HepG2 (cell line): ENCODE results near the gene MMP19. TPM values are rescaled to one million over a fixed set of nuclear protein-coding genes. Genes with fewer than 3 reads are reported as not detected.

Source experiments
- GFI1 ChIP-seq: sonication (generic); formaldehyde crosslinking; IDR thresholded peaks from 2 replicates; pipeline ENCODE4 v1.5.0; 2020; ENCODE audit warnings: missing genetic modification reagents, mild to moderate bottlenecking, borderline replicate concordance
- KLF6 ChIP-seq: IDR thresholded peaks from 2 replicates; pipeline ENCODE4 v1.8.0; 2016; ENCODE audit warnings: missing biosample characterization, missing genetic modification reagents
- NFRKB ChIP-seq: fragments of 450-650 bp; IDR thresholded peaks from 2 replicates; pipeline ENCODE4 v1.6.1; 2017
- STAT5B ChIP-seq: sonication (generic); formaldehyde crosslinking; IDR thresholded peaks from 2 replicates; pipeline ENCODE4 v1.4.0; 2020; ENCODE audit warnings: missing genetic modification reagents
- WIZ ChIP-seq: sonication (generic); formaldehyde crosslinking; IDR thresholded peaks from 2 replicates; pipeline ENCODE4 v1.5.1; 2020; ENCODE audit warnings: mild to moderate bottlenecking, missing genetic modification reagents
- ZNF331 ChIP-seq: sonication (generic); formaldehyde crosslinking; IDR thresholded peaks from 2 replicates; pipeline ENCODE4 v1.4.0; 2020; ENCODE audit warnings: missing genetic modification reagents
- ZNF484 ChIP-seq: sonication (generic); formaldehyde crosslinking; IDR thresholded peaks from 2 replicates; pipeline ENCODE4 v1.5.1; 2020; ENCODE audit warnings: mild to moderate bottlenecking, low read depth, missing genetic modification reagents, borderline replicate concordance
- ZNF546 ChIP-seq: sonication (generic); formaldehyde crosslinking; conservative IDR thresholded peaks from 2 replicates; pipeline ENCODE4 v1.8.1; 2023; ENCODE audit warnings: mild to moderate bottlenecking, missing genetic modification reagents
- ZNF773 ChIP-seq: sonication (generic); formaldehyde crosslinking; IDR thresholded peaks from 2 replicates; pipeline ENCODE4 v1.4.0; 2020; ENCODE audit warnings: missing genetic modification reagents, borderline replicate concordance
- polyA plus RNA-seq, 8 experiments: library from polyadenylated mRNA; depleted of rRNA in 3 of 8; stranded (reverse) in 7 of 8; unstranded in 1 of 8; fragments of >200 nt; fragmentation: Illumina TruSeq in 4 of 8; extraction: Trizol in 4 of 8; gene quantifications; 2 replicates each; pipeline versions ENCODE4 v1.2.1 to v1.2.3, GENCODE V29; 2011 to 2016; ENCODE audit warnings: low read depth in 4 of 8, missing spikeins in 1 of 8, mixed read lengths in 1 of 8; ENCODE audit not compliant: insufficient read depth in 1 of 8
- total RNA-seq, 5 experiments: library from RNA; depleted of rRNA; stranded (reverse); fragments of >200 nt; fragmentation: Illumina TruSeq; extraction: Trizol; gene quantifications; 2 replicates each; pipeline ENCODE4 v1.2.3, GENCODE V29; 2016; ENCODE audit warnings: low read depth in 1 of 5
- TF ChIP-seq, protein P1 (sequence below): sonication (generic); formaldehyde crosslinking; IDR thresholded peaks from 2 replicates; pipeline ENCODE4 v1.5.0; 2020; ENCODE audit warnings: mild to moderate bottlenecking, missing genetic modification reagents
- TF ChIP-seq, protein P2 (sequence below): sonication (generic); formaldehyde crosslinking; IDR thresholded peaks from 2 replicates; pipeline ENCODE4 v1.5.1; 2020; ENCODE audit warnings: missing genetic modification reagents, mild to moderate bottlenecking, borderline replicate concordance
- TF ChIP-seq, protein P3 (sequence below): sonication (generic); formaldehyde crosslinking; IDR thresholded peaks from 2 replicates; pipeline ENCODE4 v1.5.0; 2020; ENCODE audit warnings: mild to moderate bottlenecking, missing genetic modification reagents
- TF ChIP-seq, protein P4 (sequence below): sonication (generic); formaldehyde crosslinking; IDR thresholded peaks from 2 replicates; pipeline ENCODE4 v1.4.0; 2020; ENCODE audit warnings: missing genetic modification reagents
- TF ChIP-seq, protein P5 (sequence below): sonication (generic); formaldehyde crosslinking; IDR thresholded peaks from 2 replicates; pipeline ENCODE4 v1.8.1; 2023; ENCODE audit warnings: mild to moderate bottlenecking, missing genetic modification reagents

The MMP19 gene
- total and polyA plus RNA-seq, 2 of the 13 experiments (the other 11 are each of a cell fraction or from before 2014, with no cell fraction given): 0.07 to 0.08 TPM

DNA sequence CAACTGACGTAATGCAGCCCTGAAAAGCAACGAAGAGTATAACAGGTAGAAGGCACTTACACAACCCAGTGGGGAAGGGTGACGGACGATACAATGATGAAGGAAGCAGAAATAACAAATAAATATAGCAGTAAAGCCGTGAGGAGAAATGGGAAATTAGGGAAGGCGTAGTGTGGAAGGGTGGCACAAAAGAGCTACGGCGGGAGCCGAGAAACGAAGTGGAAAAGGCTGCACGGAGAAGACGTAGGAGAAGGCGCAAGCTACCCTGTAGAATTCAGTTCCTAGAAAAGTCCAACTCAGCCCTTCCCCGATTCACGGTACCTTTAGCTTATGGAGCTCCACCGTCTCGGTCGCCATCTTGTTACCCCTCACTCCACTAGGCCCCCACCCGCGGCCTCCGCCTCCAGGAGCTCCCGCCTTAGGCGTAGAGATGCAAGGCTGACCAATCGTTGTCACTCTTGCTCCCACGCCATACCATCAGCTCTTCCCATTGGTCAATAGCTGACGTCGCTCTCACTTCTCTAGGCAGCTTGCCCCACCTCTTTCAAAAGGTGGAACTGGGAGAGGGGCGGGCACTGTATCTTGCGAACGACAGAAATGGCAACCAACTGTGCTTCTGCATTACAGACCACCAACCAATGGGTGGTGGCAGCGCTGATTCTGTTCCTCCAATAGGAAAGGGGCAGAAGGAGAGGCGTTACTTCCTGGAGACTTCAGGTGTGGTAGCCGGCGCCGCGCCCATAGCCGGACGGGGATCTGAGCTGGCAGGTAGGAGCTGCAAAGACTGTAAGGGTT is 25.2 kb downstream of the MMP19 start, which contains the start of the genes ORMDL2 and SARNP (continued):
- TF ChIP-seq, protein P1, sequence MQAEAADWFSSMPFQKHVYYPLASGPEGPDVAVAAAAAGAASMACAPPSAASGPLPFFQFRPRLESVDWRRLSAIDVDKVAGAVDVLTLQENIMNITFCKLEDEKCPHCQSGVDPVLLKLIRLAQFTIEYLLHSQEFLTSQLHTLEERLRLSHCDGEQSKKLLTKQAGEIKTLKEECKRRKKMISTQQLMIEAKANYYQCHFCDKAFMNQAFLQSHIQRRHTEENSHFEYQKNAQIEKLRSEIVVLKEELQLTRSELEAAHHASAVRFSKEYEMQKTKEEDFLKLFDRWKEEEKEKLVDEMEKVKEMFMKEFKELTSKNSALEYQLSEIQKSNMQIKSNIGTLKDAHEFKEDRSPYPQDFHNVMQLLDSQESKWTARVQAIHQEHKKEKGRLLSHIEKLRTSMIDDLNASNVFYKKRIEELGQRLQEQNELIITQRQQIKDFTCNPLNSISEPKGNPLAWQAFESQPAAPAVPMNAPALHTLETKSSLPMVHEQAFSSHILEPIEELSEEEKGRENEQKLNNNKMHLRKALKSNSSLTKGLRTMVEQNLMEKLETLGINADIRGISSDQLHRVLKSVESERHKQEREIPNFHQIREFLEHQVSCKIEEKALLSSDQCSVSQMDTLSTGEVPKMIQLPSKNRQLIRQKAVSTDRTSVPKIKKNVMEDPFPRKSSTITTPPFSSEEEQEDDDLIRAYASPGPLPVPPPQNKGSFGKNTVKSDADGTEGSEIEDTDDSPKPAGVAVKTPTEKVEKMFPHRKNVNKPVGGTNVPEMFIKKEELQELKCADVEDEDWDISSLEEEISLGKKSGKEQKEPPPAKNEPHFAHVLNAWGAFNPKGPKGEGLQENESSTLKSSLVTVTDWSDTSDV (CRISPR knock-in tag): no peak
- no peak for TF ChIP-seq ZNF773 (CRISPR knock-in tag)
- TF ChIP-seq, protein P2, sequence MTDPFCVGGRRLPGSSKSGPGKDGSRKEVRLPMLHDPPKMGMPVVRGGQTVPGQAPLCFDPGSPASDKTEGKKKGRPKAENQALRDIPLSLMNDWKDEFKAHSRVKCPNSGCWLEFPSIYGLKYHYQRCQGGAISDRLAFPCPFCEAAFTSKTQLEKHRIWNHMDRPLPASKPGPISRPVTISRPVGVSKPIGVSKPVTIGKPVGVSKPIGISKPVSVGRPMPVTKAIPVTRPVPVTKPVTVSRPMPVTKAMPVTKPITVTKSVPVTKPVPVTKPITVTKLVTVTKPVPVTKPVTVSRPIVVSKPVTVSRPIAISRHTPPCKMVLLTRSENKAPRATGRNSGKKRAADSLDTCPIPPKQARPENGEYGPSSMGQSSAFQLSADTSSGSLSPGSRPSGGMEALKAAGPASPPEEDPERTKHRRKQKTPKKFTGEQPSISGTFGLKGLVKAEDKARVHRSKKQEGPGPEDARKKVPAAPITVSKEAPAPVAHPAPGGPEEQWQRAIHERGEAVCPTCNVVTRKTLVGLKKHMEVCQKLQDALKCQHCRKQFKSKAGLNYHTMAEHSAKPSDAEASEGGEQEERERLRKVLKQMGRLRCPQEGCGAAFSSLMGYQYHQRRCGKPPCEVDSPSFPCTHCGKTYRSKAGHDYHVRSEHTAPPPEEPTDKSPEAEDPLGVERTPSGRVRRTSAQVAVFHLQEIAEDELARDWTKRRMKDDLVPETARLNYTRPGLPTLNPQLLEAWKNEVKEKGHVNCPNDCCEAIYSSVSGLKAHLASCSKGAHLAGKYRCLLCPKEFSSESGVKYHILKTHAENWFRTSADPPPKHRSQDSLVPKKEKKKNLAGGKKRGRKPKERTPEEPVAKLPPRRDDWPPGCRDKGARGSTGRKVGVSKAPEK (CRISPR knock-in tag): no peak
- 0 out of 2 replicates have a peak, but pooled peaks have one; percentile 31 for TF ChIP-seq ZNF331
- TF ChIP-seq, protein P3, sequence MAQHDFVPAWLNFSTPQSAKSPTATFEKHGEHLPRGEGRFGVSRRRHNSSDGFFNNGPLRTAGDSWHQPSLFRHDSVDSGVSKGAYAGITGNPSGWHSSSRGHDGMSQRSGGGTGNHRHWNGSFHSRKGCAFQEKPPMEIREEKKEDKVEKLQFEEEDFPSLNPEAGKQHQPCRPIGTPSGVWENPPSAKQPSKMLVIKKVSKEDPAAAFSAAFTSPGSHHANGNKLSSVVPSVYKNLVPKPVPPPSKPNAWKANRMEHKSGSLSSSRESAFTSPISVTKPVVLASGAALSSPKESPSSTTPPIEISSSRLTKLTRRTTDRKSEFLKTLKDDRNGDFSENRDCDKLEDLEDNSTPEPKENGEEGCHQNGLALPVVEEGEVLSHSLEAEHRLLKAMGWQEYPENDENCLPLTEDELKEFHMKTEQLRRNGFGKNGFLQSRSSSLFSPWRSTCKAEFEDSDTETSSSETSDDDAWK: no peak
- TF ChIP-seq, protein P4, sequence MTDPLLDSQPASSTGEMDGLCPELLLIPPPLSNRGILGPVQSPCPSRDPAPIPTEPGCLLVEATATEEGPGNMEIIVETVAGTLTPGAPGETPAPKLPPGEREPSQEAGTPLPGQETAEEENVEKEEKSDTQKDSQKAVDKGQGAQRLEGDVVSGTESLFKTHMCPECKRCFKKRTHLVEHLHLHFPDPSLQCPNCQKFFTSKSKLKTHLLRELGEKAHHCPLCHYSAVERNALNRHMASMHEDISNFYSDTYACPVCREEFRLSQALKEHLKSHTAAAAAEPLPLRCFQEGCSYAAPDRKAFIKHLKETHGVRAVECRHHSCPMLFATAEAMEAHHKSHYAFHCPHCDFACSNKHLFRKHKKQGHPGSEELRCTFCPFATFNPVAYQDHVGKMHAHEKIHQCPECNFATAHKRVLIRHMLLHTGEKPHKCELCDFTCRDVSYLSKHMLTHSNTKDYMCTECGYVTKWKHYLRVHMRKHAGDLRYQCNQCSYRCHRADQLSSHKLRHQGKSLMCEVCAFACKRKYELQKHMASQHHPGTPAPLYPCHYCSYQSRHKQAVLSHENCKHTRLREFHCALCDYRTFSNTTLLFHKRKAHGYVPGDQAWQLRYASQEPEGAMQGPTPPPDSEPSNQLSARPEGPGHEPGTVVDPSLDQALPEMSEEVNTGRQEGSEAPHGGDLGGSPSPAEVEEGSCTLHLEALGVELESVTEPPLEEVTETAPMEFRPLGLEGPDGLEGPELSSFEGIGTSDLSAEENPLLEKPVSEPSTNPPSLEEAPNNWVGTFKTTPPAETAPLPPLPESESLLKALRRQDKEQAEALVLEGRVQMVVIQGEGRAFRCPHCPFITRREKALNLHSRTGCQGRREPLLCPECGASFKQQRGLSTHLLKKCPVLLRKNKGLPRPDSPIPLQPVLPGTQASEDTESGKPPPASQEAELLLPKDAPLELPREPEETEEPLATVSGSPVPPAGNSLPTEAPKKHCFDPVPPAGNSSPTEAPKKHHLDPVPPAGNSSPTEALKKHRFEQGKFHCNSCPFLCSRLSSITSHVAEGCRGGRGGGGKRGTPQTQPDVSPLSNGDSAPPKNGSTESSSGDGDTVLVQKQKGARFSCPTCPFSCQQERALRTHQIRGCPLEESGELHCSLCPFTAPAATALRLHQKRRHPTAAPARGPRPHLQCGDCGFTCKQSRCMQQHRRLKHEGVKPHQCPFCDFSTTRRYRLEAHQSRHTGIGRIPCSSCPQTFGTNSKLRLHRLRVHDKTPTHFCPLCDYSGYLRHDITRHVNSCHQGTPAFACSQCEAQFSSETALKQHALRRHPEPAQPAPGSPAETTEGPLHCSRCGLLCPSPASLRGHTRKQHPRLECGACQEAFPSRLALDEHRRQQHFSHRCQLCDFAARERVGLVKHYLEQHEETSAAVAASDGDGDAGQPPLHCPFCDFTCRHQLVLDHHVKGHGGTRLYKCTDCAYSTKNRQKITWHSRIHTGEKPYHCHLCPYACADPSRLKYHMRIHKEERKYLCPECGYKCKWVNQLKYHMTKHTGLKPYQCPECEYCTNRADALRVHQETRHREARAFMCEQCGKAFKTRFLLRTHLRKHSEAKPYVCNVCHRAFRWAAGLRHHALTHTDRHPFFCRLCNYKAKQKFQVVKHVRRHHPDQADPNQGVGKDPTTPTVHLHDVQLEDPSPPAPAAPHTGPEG (CRISPR knock-in tag): 0 out of 2 replicates have a peak, but pooled peaks have one; percentile 22
- no peak for TF ChIP-seq WIZ (CRISPR knock-in tag)
- TF ChIP-seq, protein P5, sequence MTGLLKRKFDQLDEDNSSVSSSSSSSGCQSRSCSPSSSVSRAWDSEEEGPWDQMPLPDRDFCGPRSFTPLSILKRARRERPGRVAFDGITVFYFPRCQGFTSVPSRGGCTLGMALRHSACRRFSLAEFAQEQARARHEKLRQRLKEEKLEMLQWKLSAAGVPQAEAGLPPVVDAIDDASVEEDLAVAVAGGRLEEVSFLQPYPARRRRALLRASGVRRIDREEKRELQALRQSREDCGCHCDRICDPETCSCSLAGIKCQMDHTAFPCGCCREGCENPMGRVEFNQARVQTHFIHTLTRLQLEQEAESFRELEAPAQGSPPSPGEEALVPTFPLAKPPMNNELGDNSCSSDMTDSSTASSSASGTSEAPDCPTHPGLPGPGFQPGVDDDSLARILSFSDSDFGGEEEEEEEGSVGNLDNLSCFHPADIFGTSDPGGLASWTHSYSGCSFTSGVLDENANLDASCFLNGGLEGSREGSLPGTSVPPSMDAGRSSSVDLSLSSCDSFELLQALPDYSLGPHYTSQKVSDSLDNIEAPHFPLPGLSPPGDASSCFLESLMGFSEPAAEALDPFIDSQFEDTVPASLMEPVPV (CRISPR knock-in tag): no peak
- TF ChIP-seq GFI1 (CRISPR knock-in tag): no peak
- TF ChIP-seq ZNF484 (CRISPR knock-in tag): no peak
- peak; percentile 85 for TF ChIP-seq NFRKB
- TF ChIP-seq ZNF546 (CRISPR knock-in tag): no peak
- no peak for TF ChIP-seq KLF6
- TF ChIP-seq STAT5B (CRISPR knock-in tag): no peak
